PC-9 (cell line): Measurements from ENCODE around the gene DIAPH2. TPM values are rescaled to one million over a fixed set of nuclear protein-coding genes. Genes with fewer than 3 reads are reported as not detected.

Experiments
- BruUV-seq: library from RNA; stranded (reverse); fragments of 400-500 nt; replicated peaks from 2 replicates; lab custom pipeline; 2021; lab: Mats Ljungman, UMichigan
- CTCF ChIA-PET: fragments of 300-600 bp; sonication (Branson Sonifier 250); formaldehyde crosslinking; loops from one replicate; lab custom pipeline; 2022; ENCODE audit warnings: antibody characterized with exemption; lab: Charles Lee
- POLR2A ChIA-PET: fragments of 300-600 bp; sonication (Branson Sonifier 250); formaldehyde crosslinking; loops from one replicate; lab custom pipeline; 2022; ENCODE audit warnings: antibody characterized with exemption; ENCODE audit not compliant: unreplicated experiment; lab: Charles Lee
- DNase-seq, 2 experiments: peaks; one replicate each; pipeline versions ENCODE4 v3.0.0 to v3.0.0-alpha.2; 2015 to 2022; ENCODE audit warnings: mixed read lengths in 1 of 2
- H2AFZ ChIP-seq: fragments of 200-600 bp; sonication (generic); 2 replicates; pipeline ENCODE4 v1.8.1; 2017; ENCODE audit warnings: antibody characterized with exemption
- H3F3A ChIP-seq: fragments of 200-600 bp; sonication (generic); 2 replicates; pipeline ENCODE4 v1.8.1; 2017; ENCODE audit warnings: antibody characterized with exemption, mild to moderate bottlenecking, low read depth; ENCODE audit not compliant: insufficient read depth
- H3K27ac ChIP-seq: fragments of 200-600 bp; sonication (generic); 2 replicates; pipeline ENCODE4 v1.6.1; 2016; ENCODE audit warnings: mixed run types
- H3K27me3 ChIP-seq: fragments of 200-600 bp; sonication (generic); 2 replicates; pipeline ENCODE4 v1.6.1; 2016; ENCODE audit warnings: low read depth, mixed run types; ENCODE audit not compliant: insufficient read depth
- H3K36me3 ChIP-seq: fragments of 200-600 bp; sonication (generic); 2 replicates; pipeline ENCODE4 v1.6.1; 2016; ENCODE audit warnings: low read depth, mixed run types
- H3K4me1 ChIP-seq: fragments of 200-600 bp; sonication (generic); replicated peaks from 2 replicates; pipeline ENCODE4 v1.6.1; 2016; ENCODE audit warnings: mixed run types; ENCODE audit not compliant: insufficient read depth
- H3K4me2 ChIP-seq: fragments of 200-600 bp; sonication (generic); 2 replicates; pipeline ENCODE4 v1.6.1; 2017; ENCODE audit warnings: mixed run types
- H3K4me3 ChIP-seq: fragments of 200-600 bp; sonication (generic); 2 replicates; pipeline ENCODE4 v1.6.1; 2016; ENCODE audit warnings: mixed run types
- H3K79me2 ChIP-seq: fragments of 200-600 bp; sonication (generic); 2 replicates; pipeline ENCODE4 v1.6.1; 2017; ENCODE audit warnings: low read depth, mixed run types
- H3K9me2 ChIP-seq: fragments of 200-600 bp; sonication (generic); 2 replicates; pipeline ENCODE4 v1.8.1; 2017; ENCODE audit warnings: mild to moderate bottlenecking; ENCODE audit not compliant: insufficient read depth
- H3K9me3 ChIP-seq: fragments of 200-600 bp; sonication (generic); 2 replicates; pipeline ENCODE4 v1.8.1; 2016; ENCODE audit warnings: low read depth; ENCODE audit not compliant: insufficient read depth
- H4K20me1 ChIP-seq: fragments of 200-600 bp; sonication (generic); 2 replicates; pipeline ENCODE4 v1.8.1; 2017; ENCODE audit not compliant: insufficient read depth
- EZH2 ChIP-seq: fragments of 200-600 bp; sonication (generic); IDR thresholded peaks from 2 replicates; pipeline ENCODE4 v1.8.0; 2017; ENCODE audit warnings: antibody characterized with exemption, low read depth
- intact Hi-C: fragments of 100-400 bp; cut with micrococcal nuclease; formaldehyde crosslinking; loops from one replicate; pipeline ENCODE4 v1.10.0; 2022; ENCODE audit not compliant: unreplicated experiment
- total RNA-seq: library from RNA; stranded (reverse); gene quantifications from 2 replicates; pipeline ENCODE4 v1.2.3, GENCODE V29; 2021
- TF ChIP-seq, protein P1 (sequence below): fragments of 200-600 bp; sonication (generic); conservative IDR thresholded peaks from 2 replicates; pipeline ENCODE4 v1.6.1; 2017; ENCODE audit warnings: mixed run types, antibody characterized with exemption, mild to moderate bottlenecking, moderate library complexity

DIAPH2 gene
- total RNA-seq, 1 experiment from 2014 or later, result 12.0 TPM

DNA sequence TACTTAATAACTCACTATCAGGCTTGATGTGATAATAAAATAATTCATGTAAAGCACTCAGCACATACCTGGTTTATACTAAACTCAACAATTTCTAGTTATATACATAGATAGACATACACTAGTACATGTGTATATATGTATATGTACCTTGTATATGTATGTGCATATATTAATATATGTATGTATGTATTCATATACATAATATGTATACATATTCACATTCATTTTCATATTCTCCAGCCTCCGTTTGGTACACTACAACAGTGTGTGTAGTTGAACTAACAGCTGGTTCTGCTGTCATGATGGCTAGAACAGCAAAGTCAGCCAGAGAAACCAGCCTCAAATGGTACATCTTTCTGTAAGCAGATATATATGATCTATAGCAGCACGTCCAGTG is 869.2 kb downstream of the DIAPH2 start:
- CTCF ChIA-PET, result no interaction called here
- H2AFZ ChIP-seq, result no peak overlapping the region
- H3K4me2 ChIP-seq, result no peak overlapping the region
- intact Hi-C loops, result no loop called here
- POLR2A ChIA-PET, result no interaction called here
- H3K36me3 ChIP-seq, result no peaks in the 10 kb centered on the region
- H3F3A ChIP-seq, result no peaks in the 10 kb centered on the region
- H3K27ac ChIP-seq, result no peak overlapping the region
- no peak overlapping the region for H3K4me3 ChIP-seq
- no peak for DNase-seq
- no peaks in the 10 kb centered on the region for H3K27me3 ChIP-seq
- no peaks in the 10 kb centered on the region for H3K79me2 ChIP-seq
- BruUV-seq, result no TSS peak
- H3K9me3 ChIP-seq, result no peaks in the 10 kb centered on the region
- H3K9me2 ChIP-seq, result no peaks in the 10 kb centered on the region
- TF ChIP-seq EZH2, result no peak
- TF ChIP-seq, protein P1, sequence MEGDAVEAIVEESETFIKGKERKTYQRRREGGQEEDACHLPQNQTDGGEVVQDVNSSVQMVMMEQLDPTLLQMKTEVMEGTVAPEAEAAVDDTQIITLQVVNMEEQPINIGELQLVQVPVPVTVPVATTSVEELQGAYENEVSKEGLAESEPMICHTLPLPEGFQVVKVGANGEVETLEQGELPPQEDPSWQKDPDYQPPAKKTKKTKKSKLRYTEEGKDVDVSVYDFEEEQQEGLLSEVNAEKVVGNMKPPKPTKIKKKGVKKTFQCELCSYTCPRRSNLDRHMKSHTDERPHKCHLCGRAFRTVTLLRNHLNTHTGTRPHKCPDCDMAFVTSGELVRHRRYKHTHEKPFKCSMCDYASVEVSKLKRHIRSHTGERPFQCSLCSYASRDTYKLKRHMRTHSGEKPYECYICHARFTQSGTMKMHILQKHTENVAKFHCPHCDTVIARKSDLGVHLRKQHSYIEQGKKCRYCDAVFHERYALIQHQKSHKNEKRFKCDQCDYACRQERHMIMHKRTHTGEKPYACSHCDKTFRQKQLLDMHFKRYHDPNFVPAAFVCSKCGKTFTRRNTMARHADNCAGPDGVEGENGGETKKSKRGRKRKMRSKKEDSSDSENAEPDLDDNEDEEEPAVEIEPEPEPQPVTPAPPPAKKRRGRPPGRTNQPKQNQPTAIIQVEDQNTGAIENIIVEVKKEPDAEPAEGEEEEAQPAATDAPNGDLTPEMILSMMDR, result no peak
- H3K4me1 ChIP-seq, result no peaks in the 10 kb centered on the region
- no peaks in the 10 kb centered on the region for H4K20me1 ChIP-seq

DNA sequence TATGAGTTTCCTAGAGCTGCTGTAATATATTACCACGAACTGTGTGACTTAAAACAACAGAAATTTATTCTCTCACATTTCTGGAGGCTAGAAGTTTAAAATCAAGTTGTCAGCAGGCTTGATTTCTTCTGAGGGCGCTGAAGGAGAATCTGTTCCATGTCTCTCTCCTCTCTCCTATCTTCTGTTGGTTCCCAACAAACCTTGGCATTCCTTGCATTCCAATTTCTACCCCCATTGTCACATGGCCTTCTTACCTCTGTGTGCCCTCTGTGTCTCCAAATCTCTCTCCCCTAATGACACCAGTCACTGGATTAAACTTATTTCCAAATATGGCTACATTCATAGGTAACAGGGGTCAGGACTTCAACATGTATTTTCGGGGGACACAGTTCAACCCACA is 871.7 kb downstream of the DIAPH2 start:
- Histone ChIP-seq H3K4me2 (no peak overlapping the region), H4K20me1 (no peaks in the 10 kb centered on the region), H3K9me2 (no peaks in the 10 kb centered on the region), H3F3A (no peaks in the 10 kb centered on the region), H3K9me3 (no peaks in the 10 kb centered on the region), H3K36me3 (no peaks in the 10 kb centered on the region), H3K4me1 (no peaks in the 10 kb centered on the region), H3K4me3 (no peak overlapping the region), H2AFZ (no peak overlapping the region), H3K27me3 (no peaks in the 10 kb centered on the region), H3K79me2 (no peaks in the 10 kb centered on the region), H3K27ac (no peak overlapping the region)
- intact Hi-C loops, result no loop called here
- POLR2A ChIA-PET, result no interaction called here
- no TSS peak for BruUV-seq
- CTCF ChIA-PET, result no interaction called here
- no peak for DNase-seq
- TF ChIP-seq EZH2, result no peak
- TF ChIP-seq, protein P1, result no peak

- DNase-seq, result peak in 1 of 2 experiments; percentile 16
- no TSS peak for BruUV-seq
- CTCF ChIA-PET, result interaction anchor here (0.5 kb wide), 1 partner anchor 11 kb away, joined by 3 read pairs; no protein-coding TSS in a partner anchor
- no peak overlapping the region for H3K27ac ChIP-seq
- H3K4me3 ChIP-seq, result no peak overlapping the region
- POLR2A ChIA-PET, result interaction anchor here (0.5 to 0.6 kb wide), 2 partner anchors 235 to 367 kb away, joined by 5 to 7 read pairs; no protein-coding TSS in a partner anchor
- no peaks in the 10 kb centered on the region for H3K9me3 ChIP-seq
- no peaks in the 10 kb centered on the region for H3K4me1 ChIP-seq
- H3K4me2 ChIP-seq, result no peak overlapping the region
- no peaks in the 10 kb centered on the region for H3K27me3 ChIP-seq
- no peaks in the 10 kb centered on the region for H4K20me1 ChIP-seq
- no peaks in the 10 kb centered on the region for H3K9me2 ChIP-seq
- no peak overlapping the region for H2AFZ ChIP-seq
- H3K36me3 ChIP-seq, result no peaks in the 10 kb centered on the region
- H3K79me2 ChIP-seq, result no peaks in the 10 kb centered on the region
- TF ChIP-seq EZH2, result no peak
- TF ChIP-seq, protein P1, result no peak
- H3F3A ChIP-seq, result no peaks in the 10 kb centered on the region
- intact Hi-C loops, result no loop called here
These were observed 879.0 kb downstream of the DIAPH2 start for GRCh38 chrX:97563531-97564133.
